Neutrophil (primary cell): ENCODE data around the gene TMPRSS2.

ENCODE experiments used
- H3K27ac ChIP-seq: fragments of 200-600 bp; sonication (generic); 2 replicates; pipeline ENCODE4 v1.5.1; 2016; ENCODE audit warnings: mild to moderate bottlenecking, moderate library complexity
- H3K27me3 ChIP-seq: fragments of 200-600 bp; sonication (generic); 2 replicates; pipeline ENCODE4 v1.6.0; 2016; ENCODE audit warnings: mild to moderate bottlenecking
- H3K36me3 ChIP-seq: fragments of 200-600 bp; sonication (generic); 2 replicates; pipeline ENCODE4 v1.5.1; 2017
- H3K4me1 ChIP-seq, 2 experiments: fragments of 200-600 bp in 1 of 2; sonication (generic) in 1 of 2; 1 replicate in 1 of 2; 2 replicates in 1 of 2; pipeline versions ENCODE4 v1.5.1 to v1.6.1; 2013 to 2016; ENCODE audit warnings: low read depth in 1 of 2, low read length in 1 of 2, mild to moderate bottlenecking in 1 of 2, moderate library complexity in 1 of 2; ENCODE audit not compliant: control insufficient read depth in 1 of 2, insufficient read depth in 1 of 2
- H3K4me3 ChIP-seq, 2 experiments: fragments of 200-600 bp in 1 of 2; sonication (generic) in 1 of 2; 1 replicate in 1 of 2; 2 replicates in 1 of 2; pipeline ENCODE4 v1.5.1; 2013 to 2016; ENCODE audit warnings: low read depth in 1 of 2, low read length in 1 of 2, mild to moderate bottlenecking in 1 of 2, moderate library complexity in 1 of 2
- H3K9me3 ChIP-seq: fragments of 200-600 bp; sonication (generic); 2 replicates; pipeline ENCODE4 v1.5.1; 2016
- TF ChIP-seq, protein P1 (sequence below): fragments of 200-600 bp; sonication (generic); IDR thresholded peaks from 2 replicates; pipeline ENCODE4 v1.5.1; 2016; ENCODE audit warnings: antibody characterized with exemption

The TMPRSS2 gene

DNA sequence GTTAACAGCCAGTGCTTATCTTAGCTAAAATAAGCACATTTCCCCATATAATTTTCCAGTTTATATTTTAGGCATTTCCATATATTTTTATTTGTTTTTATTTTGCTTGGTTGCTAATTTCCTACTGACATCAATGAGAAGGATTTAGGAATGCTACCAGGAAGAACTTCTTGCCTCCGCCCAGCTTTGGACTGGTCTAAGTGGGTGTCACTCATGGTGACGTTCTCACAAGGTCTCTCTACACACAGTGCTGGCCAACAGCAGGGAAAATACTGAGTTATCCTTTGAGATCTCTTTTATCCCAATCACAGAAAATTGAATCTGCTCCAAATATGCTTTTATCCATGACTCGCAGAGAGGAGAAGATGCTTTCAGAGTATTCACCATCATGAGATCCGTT is 68.7 kb downstream of the TMPRSS2 start:
- Histone ChIP-seq H3K27ac (no peak overlapping the region), H3K27me3 (no peaks in the 10 kb centered on the region), H3K4me1 (no peaks in the 10 kb centered on the region), H3K36me3 (peaks cover 74% of the 10 kb centered on the region), H3K9me3 (no peaks in the 10 kb centered on the region), H3K4me3 (no peak overlapping the region)
- TF ChIP-seq, protein P1, sequence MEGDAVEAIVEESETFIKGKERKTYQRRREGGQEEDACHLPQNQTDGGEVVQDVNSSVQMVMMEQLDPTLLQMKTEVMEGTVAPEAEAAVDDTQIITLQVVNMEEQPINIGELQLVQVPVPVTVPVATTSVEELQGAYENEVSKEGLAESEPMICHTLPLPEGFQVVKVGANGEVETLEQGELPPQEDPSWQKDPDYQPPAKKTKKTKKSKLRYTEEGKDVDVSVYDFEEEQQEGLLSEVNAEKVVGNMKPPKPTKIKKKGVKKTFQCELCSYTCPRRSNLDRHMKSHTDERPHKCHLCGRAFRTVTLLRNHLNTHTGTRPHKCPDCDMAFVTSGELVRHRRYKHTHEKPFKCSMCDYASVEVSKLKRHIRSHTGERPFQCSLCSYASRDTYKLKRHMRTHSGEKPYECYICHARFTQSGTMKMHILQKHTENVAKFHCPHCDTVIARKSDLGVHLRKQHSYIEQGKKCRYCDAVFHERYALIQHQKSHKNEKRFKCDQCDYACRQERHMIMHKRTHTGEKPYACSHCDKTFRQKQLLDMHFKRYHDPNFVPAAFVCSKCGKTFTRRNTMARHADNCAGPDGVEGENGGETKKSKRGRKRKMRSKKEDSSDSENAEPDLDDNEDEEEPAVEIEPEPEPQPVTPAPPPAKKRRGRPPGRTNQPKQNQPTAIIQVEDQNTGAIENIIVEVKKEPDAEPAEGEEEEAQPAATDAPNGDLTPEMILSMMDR, result no peak

DNA sequence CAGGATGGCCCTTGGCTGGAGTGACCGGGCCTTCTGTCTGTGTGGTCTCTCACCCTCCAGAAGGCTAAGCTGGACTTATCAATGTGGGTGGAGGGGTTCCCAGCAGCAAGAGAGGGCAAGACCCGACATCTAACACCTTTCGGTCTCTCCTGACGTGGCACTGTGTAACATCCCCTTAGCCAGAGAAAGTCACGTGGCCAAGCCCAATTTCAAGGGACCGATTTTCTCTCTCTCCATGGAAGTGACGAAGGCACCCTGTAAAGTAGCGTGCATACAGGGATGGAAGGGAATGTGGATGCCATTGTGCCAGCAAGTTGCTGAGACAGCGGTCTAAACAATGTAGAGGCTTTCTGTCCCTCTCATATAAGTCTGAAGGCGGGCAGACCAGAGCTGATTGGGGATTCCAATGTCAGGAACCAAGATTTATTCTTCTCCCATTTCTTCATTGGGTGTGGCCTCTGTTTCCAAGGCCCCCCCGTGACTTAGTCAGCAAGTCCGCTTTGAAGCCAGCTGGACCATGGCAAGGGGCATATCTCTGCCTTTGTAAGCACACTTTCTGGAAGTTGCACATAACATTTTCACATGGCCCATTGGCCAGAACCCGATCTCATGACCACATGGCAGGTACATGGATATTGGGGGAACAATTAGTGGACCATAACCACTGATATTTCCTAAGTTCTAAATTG is 69.4 kb downstream of the TMPRSS2 start:
- Histone ChIP-seq H3K36me3 (peaks cover 78% of the 10 kb centered on the region), H3K27ac (no peak overlapping the region), H3K9me3 (no peaks in the 10 kb centered on the region), H3K4me1 (no peaks in the 10 kb centered on the region), H3K4me3 (no peak overlapping the region), H3K27me3 (no peaks in the 10 kb centered on the region)
- TF ChIP-seq, protein P1, result no peak

DNA sequence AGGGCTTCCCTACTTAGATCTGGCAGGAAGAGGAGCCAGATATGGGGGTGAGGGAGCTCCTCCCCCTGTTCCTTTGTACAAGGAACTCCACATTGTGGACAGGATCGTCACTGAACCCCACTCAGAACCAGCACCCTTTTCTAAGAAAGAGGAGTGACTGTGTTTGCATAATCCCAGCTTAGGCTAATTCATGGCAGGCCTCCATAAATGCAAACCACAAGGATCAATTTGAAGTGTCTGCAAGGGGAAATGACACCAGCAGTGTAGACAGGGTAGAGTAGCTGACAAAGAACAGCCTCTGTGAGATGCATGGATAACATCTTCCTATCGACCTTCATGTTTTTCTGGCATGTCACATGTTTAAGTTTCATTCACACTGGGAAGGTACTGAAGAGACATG is 70.2 kb downstream of the TMPRSS2 start:
- Histone ChIP-seq H3K27me3 (no peaks in the 10 kb centered on the region), H3K27ac (no peak overlapping the region), H3K9me3 (no peaks in the 10 kb centered on the region), H3K36me3 (peaks cover 77% of the 10 kb centered on the region), H3K4me1 (no peaks in the 10 kb centered on the region), H3K4me3 (no peak overlapping the region)
- TF ChIP-seq, protein P1, result no peak

DNA sequence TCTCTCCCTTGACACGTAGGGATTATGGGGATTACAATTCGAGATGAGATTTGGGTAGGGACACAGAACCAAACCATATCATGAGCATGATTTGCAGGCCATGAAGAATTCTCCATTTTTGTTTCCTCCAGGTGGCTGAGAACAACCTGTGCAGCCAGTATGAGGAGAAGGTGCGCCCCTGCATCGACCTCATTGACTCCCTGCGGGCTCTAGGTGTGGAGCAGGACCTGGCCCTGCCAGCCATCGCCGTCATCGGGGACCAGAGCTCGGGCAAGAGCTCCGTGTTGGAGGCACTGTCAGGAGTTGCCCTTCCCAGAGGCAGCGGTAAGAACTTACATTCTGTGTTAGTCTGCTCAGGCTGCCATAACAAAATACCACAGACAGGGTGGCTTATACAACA is 72.3 kb downstream of the TMPRSS2 start:
- peaks cover 70% of the 10 kb centered on the region for H3K36me3 ChIP-seq

DNA sequence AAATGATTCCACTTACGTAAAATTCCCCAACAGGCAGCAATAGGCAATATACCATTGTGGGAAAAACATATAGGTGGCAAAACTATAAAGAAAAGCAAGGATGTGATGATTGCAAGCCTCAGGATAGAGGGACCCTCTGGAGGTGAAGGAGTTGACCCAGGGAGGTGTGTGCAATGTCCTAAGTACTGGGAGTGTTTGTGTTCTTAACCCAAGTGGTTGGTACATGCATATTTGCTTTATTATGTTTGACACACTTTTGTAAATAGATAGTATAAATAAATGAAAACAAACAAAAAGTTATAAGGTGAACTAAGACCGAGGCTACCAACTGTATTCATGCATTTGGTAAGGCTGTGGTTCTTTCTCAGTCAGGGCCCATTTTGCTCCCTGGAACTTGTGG is 74.4 kb downstream of the TMPRSS2 start:
- Histone ChIP-seq H3K4me3 (no peak overlapping the region), H3K36me3 (peaks cover 62% of the 10 kb centered on the region)

More for the DNA sequence above, 72.3 kb downstream of the TMPRSS2 start:
- no peaks in the 10 kb centered on the region for H3K9me3 ChIP-seq
- H3K27me3 ChIP-seq, result no peaks in the 10 kb centered on the region
- TF ChIP-seq, protein P1, result no peak
- no peak overlapping the region for H3K27ac ChIP-seq
- no peaks in the 10 kb centered on the region for H3K4me1 ChIP-seq
- no peak overlapping the region for H3K4me3 ChIP-seq

More for the DNA sequence above, 74.4 kb downstream of the TMPRSS2 start:
- no peak overlapping the region for H3K27ac ChIP-seq
- TF ChIP-seq, protein P1, result no peak
- H3K9me3 ChIP-seq, result no peaks in the 10 kb centered on the region
- H3K4me1 ChIP-seq, result no peaks in the 10 kb centered on the region
- H3K27me3 ChIP-seq, result no peaks in the 10 kb centered on the region
